HG03565 (cell line): ENCODE data around the gene MYO7B.
"Not testable (repeated sequence)": the region's sequence is repeated elsewhere in the genome, so short reads cannot be mapped to it uniquely, and the experiment has no call there.

ENCODE experiments used
- ATAC-seq: cut with Tn5 transposase; IDR thresholded peaks from one replicate; pipeline ENCODE4 v1.9.1; 2021; ENCODE audit warnings: mild to moderate bottlenecking, moderate library complexity; ENCODE audit not compliant: unreplicated experiment

MYO7B gene

DNA sequence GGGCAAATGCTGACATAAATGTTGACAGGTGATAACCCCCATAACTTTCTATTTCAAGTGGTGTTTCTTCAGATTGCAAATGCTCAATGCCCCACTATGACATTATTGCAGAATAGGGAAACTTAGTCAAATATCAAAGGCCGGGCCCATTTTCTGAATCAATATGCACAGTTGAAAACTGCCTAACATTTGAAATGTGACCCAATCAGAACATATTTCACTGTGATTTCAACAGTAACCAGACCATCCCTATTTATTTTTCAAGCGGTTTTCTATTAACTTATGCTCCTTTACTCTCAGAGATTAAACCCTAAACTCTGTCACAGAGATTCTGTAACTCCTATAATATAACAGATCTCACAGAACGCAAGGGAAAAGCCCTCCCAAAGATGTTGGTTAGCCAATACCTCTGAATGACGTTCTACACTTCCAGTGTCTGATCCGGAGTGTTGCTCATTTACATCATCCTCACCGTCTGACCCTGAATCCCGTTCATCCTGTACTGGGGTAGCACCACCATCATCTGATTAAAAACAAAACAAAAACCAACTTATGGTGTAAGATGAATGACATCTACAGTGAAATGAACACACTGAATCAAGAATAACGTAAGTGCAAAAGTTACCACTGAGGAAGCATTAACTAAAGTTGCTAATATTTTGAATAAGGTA is 12.1 kb upstream of the MYO7B start:
- no peak for ATAC-seq

DNA sequence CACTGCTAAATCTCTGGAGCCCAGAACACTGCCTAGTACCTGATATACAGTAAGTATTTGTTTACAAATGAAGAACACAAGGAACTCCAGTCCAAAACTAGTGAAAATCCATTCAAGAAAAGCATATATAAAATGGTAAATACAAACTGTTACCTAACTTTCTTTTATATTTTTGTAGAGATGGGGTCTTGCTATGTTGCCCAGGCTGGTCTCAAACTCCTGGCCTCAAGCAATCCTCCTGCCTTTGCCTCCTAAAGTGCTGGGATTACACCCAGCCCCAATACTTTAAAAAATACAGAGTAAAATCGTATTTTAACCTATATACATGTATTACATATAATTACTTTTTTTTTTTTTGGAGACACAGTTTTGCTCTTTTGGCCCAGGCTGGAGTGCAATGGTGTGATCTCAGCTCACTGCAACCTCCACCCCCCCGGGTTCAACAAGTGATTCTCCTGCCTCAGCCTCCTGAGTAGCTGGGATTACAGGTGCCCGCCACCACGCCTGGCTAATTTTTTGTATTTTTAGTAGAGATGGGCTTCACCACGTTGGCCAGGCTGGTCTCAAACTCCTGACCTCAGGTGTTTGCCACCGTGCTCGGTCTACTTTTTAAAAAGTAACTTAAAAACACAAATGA is 11.2 kb upstream of the MYO7B start:
- not testable (repeated sequence) for ATAC-seq

DNA sequence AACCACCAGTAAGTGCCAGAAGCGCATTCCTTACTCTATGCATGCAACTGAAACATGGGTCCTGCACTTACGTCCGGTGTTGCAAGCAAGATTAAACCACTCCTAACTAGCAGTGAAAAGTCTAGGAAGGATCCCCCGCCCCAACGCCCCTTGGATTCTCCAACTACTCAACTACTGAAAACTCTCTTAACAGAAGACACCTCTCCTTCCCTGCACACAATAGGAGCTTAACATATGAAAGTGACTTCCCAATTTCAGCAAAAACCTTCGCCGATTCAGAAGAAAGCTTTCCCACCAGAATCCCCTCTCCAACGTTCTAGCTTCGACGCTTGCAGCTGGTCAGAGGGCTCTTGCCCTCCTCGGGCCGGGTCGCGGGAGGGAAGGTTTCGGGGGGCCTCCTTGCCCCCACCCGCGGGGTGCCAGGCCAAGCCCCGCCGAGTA is 9.8 kb upstream of the MYO7B start:
- ATAC-seq, result no peak

GRCh38 chr2:127526132-127527000 is 9.1 kb upstream of the MYO7B start, which contains the start of gene IWS1:
Gene IWS1 (minus strand): TSS chr2:127526489. CDS start chr2:127526208, 281 bp downstream.
- ATAC-seq, result peak; percentile 76

DNA sequence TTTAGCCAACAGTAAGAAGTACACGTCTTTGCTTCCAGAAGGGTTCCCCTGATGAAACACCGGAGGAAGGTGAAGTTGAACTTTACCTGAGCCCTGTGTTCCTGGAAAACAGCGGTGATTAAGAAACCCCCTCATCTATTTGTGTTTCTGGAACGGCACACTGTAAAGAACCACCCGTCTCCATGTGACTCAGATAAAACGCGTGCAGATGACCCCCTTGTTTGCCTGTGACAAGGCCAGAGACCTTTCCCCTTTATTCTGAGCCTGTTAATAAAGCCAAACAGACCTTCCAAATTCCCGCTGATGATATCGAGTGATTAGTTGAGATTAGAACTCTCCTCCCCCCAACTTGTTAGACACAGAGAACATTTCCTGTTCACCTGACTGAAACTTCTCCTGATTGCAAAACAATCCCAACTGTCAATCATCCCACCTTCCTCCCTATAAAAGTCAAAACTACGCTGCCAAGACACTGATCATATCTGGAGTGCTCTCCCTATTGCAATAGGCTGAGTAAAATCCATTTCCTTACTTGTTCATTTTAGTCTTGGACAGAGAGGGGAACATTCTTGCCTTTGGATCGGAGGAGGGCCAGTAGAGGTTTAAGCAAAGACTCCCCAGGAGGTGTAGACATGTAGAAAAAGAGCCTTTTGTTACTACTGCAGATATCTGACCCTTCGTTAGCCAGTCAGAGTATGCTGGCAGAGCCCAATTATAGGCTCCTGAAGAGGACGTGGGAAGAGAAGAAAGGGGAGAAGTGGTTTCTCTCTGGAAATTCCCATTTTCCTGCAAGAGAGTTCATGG is 8.3 kb upstream of the MYO7B start:
- ATAC-seq, result no peak

DNA sequence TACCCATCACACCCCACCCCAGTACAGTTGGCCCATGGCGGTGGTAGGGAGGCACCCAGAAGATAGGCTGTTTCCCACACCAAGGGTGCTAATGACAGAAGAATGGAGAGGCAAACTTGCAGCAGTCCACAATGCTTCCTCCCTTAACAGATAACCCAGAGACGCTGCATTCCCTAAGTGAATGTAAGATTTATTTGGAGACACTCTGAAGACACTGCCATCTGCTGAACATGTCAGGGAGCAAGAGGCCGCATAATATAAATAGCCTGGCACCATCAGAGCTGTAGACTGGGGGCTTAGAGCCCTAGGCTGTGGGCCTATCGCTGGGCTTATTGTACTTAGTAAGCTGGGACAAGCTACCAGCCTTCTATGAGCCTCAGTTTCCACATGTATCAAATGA is 7.0 kb upstream of the MYO7B start:
- ATAC-seq, result no peak

- not testable (repeated sequence) for ATAC-seq
Observed at GRCh38 chr2:127529416-127529815, 6.1 kb upstream of the MYO7B start.

- no peak for ATAC-seq
Observed at GRCh38 chr2:127530245-127531140, 5.0 kb upstream of the MYO7B start.

- no peak for ATAC-seq
Observed at GRCh38 chr2:127531221-127531648, 4.2 kb upstream of the MYO7B start.

GRCh38 chr2:127532296-127532695 is 3.2 kb upstream of the MYO7B start:
- ATAC-seq, result no peak

- no peak for ATAC-seq
Observed at GRCh38 chr2:127535918-127536317, 435 bp downstream of the MYO7B start.

DNA sequence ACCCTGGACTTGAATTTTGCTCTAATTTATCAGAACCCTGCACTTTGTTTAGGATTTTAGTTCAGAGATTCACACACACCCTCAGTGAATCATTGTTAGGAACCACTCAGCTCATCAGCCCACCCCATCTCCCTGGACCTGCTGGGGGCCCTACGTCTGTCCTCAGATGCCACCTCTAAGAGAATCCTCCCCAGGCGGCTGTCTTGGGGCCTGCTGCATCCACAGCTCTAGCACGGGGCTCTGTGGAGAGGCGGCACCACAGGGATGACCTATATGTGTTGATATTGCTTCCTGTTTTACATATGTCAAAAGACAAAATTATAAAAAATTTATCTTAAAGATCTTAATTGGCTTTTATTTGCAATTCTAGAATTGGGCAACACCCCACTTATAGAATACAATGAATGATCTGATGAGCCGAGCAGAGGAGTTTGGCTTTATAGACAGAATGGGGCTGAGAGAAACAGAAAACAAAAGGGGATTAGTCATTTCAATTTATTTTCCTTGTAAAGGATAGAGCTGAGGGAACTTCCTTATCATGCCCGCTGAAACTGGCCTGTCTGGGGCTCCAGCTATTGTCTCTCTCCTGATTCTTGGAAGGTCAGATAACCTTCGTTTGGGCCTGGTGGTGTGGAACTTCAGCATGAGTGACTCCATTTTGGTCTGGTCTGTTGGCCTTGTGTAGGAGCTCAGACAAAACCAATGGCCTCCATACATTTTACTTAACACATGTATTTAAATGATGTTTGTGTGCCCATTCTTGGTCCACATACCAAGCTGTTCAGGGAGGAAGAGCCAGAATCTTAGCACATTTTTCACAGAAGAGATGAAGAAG is 1.4 kb downstream of the MYO7B start:
- no peak for ATAC-seq

- no peak for ATAC-seq
Observed at GRCh38 chr2:127537644-127538043, 2.2 kb downstream of the MYO7B start.

- no peak for ATAC-seq
Observed at GRCh38 chr2:127541809-127542208, 6.3 kb downstream of the MYO7B start.

GRCh38 chr2:127542231-127542630 is 6.7 kb downstream of the MYO7B start:
- no peak for ATAC-seq

GRCh38 chr2:127543013-127543501 is 7.6 kb downstream of the MYO7B start:
- ATAC-seq, result not testable (repeated sequence)

DNA sequence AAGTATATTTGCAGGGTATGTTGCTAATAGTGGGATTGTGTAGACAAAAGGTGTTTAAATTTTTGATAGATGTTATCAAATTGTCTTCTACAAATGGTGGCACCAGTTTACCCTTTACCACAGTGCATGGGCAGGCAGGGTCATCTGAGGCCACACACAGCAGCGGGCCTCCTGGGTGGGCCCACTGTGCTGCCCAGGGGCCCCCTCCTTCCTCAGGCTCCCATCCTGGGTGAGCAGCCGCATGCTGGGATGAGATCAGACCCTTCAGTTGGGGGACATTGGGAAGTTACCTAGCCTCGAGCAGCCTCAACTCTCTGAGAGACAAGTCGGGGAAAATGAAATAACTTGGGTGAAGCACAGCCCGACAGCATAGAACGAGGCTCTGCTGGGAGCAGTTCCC is 9.7 kb downstream of the MYO7B start:
- no peak for ATAC-seq

DNA sequence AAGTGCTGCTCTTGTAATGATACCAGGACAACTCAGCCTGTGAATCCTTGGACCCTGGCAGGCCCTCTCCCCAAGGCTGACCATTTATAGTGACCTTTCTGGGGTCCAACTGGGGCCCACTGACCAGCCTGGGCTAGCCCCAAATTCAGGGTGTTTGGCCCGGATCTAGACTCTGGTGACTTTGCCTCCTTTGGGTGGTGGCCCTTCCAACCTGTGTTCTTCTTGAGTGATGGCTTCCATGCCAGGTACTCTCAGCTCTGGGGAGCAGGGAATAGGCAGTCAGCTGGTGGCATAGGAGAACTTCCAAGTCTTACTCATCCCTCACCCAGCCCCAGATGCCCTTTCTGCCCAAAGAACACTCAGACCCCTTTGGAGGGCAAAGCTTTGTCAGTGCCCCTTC is 10.3 kb downstream of the MYO7B start:
- no peak for ATAC-seq

GRCh38 chr2:127546797-127547196 is 11.3 kb downstream of the MYO7B start:
- ATAC-seq, result no peak
